ENCODE data around the gene VAC14.

Gene VAC14

DNA sequence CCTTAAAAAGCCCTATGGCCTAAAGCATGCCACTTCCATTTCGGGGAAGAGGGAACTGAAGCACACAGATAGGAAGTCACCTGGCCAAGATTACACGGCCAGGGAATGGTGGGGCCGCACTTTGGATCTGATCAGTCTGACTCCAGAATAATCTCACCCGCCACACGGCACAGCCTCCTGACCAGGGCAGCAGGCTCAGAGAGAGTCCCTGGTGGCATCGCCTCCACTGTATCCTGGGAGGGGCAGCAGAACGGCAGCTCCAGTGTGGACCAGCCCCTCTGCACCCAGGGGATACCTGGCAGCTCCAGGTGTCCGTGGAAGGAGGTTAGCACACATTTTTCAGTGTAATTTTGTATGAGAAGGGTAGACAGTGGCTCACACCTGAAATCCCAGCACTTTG is 35.5 kb downstream of the VAC14 start:
- DNase-seq (ENCODE audit: extremely low read depth in 1 of 2, low read depth in 1 of 2), result no peak

DNA sequence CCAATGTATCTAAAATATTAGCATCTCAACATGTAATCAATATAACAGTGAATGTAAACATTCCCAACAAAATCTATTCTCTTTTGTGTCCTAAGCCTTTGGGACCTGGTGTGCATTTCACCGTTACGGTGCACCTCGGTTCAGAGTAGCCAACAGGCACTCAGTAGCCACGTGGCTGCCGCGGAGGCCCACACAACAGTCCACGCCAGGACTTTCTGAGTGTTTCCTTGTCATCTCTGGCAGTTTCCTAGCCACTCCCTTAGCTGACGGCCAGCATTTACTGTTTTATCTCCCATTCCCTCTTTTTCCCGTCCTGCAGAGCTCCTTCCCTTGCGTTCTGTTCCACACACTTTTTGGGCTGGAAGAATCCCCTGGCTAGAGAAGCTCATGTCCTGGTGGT is 36.3 kb downstream of the VAC14 start:
- DNase-seq (ENCODE audit: extremely low read depth in 1 of 2, low read depth in 1 of 2), result no peak

- no peak for DNase-seq (ENCODE audit: extremely low read depth in 1 of 2, low read depth in 1 of 2)
Observed at GRCh38 chr16:70760221-70760620, 40.7 kb downstream of the VAC14 start.

- DNase-seq (ENCODE audit: extremely low read depth in 1 of 2, low read depth in 1 of 2), result no peak
Observed at GRCh38 chr16:70759666-70760065, 41.3 kb downstream of the VAC14 start.

DNA sequence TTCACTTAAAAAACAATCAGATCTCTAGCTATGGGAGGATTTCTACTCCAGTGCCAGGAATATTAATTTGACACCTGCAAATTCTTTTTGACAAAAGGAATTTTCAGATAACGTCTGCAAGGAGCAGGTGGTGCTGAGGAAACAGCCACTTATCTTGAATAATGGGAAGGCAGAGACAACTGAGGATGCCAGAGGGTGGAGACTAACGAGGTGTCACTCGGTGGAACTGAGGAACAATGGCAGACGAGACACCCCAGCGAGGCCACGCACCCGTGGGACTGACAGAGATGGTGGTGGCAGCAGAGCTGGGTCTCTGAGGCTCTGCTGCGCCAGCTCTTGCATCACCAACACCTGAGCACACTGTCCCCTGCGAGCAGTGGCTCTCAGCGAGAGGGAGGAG is 42.2 kb downstream of the VAC14 start:
- no peak for DNase-seq (ENCODE audit: extremely low read depth in 1 of 2, low read depth in 1 of 2)

GRCh38 chr16:70757183-70757582 is 43.8 kb downstream of the VAC14 start:
- DNase-seq (ENCODE audit: extremely low read depth in 1 of 2, low read depth in 1 of 2), result no peak

DNA sequence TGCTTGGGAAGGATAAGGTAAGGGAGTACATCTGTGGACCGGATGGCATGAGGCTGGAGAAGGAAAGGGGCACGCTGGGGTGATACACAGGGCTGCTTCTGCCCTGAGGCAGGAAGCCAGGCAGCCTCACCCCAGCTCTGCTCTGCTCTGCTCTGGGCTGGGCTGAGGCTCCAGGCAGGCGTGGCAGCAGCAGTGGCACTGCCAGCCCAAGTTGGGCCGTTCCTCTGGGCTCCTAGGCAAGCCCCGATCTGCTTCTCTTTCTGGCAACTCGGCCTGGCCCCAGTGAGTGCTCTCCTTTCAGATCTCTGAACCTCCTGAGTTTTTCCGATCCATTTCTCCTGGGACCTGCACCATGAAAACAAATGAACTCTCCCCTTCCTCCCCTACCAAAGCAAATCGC is 44.9 kb downstream of the VAC14 start:
- DNase-seq (ENCODE audit: extremely low read depth in 1 of 2, low read depth in 1 of 2), result no peak

- DNase-seq (ENCODE audit: extremely low read depth in 1 of 2, low read depth in 1 of 2), result no peak
Observed at GRCh38 chr16:70754851-70755600, 45.9 kb downstream of the VAC14 start.

GRCh38 chr16:70754371-70754770 is 46.6 kb downstream of the VAC14 start:
- DNase-seq (ENCODE audit: extremely low read depth in 1 of 2, low read depth in 1 of 2), result no peak

GRCh38 chr16:70753694-70754325 is 47.1 kb downstream of the VAC14 start:
- DNase-seq (ENCODE audit: extremely low read depth in 1 of 2, low read depth in 1 of 2), result no peak

DNA sequence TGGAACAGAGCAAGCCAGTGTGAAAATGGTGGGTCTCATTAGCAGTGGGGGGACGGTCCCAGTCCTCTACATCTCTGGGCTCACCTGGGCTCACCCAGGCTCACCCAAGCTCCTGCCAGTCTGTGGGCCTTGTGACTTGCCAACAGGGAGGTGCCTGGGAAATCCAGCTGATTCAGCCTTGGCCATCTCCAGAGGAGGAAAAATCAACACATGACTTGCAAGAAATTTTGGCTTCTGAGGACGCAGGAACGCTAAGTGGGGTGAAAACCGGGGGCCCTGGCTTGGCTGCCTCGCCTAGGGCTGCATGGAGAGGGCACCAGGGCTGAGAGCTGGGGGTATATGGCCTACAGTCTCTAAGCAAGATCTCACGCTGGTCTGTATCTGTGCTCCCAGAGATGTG is 47.7 kb downstream of the VAC14 start:
- DNase-seq (ENCODE audit: extremely low read depth in 1 of 2, low read depth in 1 of 2), result no peak

- no peak for DNase-seq (ENCODE audit: extremely low read depth in 1 of 2, low read depth in 1 of 2)
Observed at GRCh38 chr16:70752426-70752825, 48.5 kb downstream of the VAC14 start.

DNA sequence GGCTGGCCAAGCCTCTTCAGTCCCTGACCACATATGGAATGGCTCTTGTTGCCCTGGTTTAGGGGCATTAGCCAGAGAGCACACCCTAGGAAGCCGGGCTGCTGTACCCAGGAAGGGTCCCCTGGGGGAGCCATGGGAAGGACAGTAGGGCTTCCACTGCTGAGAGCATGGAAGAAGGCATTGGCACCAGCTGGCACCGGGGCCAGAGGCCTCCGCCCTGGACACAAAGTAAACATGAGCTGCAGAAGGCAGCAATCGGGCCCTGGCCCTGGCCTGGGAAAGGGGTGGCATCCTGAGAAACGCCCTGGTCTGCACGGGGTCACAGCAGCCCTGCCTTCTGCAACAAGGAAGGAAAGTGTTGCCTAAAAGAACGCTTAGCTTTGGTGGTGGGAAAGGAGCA is 49.4 kb downstream of the VAC14 start:
- no peak for DNase-seq (ENCODE audit: extremely low read depth in 1 of 2, low read depth in 1 of 2)

- DNase-seq (ENCODE audit: extremely low read depth in 1 of 2, low read depth in 1 of 2), result no peak
Observed at GRCh38 chr16:70750893-70751467, 50.0 kb downstream of the VAC14 start.

- DNase-seq (ENCODE audit: extremely low read depth in 1 of 2, low read depth in 1 of 2), result no peak
Observed at GRCh38 chr16:70749681-70750601, 51.0 kb downstream of the VAC14 start.

- DNase-seq (ENCODE audit: extremely low read depth in 1 of 2, low read depth in 1 of 2), result no peak
Observed at GRCh38 chr16:70749006-70749678, 51.8 kb downstream of the VAC14 start.

GRCh38 chr16:70747703-70748631 is 53.0 kb downstream of the VAC14 start:
- DNase-seq (ENCODE audit: extremely low read depth in 1 of 2, low read depth in 1 of 2), result no peak

DNA sequence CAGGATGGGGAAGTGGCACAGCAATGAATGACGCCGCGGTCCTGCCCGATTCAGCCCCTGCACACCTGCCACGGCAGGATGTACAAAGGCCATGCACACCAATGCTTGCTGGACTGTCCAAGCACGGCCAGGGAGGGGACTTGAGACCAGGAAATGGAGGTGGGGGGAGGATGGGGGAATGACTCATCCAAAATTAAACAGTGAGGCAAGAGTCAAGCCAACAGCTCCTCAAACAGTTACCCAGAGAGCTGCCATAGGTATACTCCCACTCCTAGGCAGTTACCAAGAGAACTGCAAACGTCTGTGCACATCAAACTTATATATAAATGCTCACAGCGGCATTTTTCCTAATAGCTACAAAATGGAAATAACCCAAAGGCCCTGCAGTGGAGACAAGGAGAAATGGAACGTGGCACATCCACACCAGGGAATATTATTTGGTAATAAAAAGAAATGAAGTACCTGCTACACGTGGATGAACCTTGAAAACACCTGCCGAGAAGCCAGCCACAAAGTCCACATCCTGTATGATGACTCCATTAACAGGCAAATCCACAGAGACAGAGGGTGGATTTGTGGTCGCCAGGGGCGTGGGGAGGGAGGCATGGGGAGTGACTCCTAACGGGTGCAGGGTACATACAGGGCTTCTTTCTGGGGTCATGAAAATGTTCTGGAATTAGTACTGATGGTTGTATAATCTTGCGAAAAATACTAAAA is 54.1 kb downstream of the VAC14 start:
- DNase-seq (ENCODE audit: extremely low read depth in 1 of 2, low read depth in 1 of 2), result no peak

All from activated CD8-positive, alpha-beta memory T cell treated with anti-CD3 and anti-CD28 coated beads for 1 hour (primary cell).